K562 (cell line): ENCODE results near the gene MMP11.

ENCODE experiments used
- HMGN3 ChIP-seq: IDR thresholded peaks from 2 replicates; pipeline ENCODE4 v1.6.1; 2011; ENCODE audit warnings: borderline replicate concordance, low read depth, mild to moderate bottlenecking, mixed read lengths, low read length; ENCODE audit not compliant: insufficient read length; ENCODE audit errors: extremely low read depth
- POLR2A ChIP-seq: fragments of 450-650 bp; conservative IDR thresholded peaks from 2 replicates; pipeline ENCODE4 v1.6.1; 2016

- no peak for TF ChIP-seq HMGN3
- no peak for TF ChIP-seq POLR2A
Observed at GRCh38 chr22:23763579-23763945, 9.1 kb upstream of the MMP11 start.
